Measurements from ENCODE around the gene KNDC1.

KNDC1 gene

DNA sequence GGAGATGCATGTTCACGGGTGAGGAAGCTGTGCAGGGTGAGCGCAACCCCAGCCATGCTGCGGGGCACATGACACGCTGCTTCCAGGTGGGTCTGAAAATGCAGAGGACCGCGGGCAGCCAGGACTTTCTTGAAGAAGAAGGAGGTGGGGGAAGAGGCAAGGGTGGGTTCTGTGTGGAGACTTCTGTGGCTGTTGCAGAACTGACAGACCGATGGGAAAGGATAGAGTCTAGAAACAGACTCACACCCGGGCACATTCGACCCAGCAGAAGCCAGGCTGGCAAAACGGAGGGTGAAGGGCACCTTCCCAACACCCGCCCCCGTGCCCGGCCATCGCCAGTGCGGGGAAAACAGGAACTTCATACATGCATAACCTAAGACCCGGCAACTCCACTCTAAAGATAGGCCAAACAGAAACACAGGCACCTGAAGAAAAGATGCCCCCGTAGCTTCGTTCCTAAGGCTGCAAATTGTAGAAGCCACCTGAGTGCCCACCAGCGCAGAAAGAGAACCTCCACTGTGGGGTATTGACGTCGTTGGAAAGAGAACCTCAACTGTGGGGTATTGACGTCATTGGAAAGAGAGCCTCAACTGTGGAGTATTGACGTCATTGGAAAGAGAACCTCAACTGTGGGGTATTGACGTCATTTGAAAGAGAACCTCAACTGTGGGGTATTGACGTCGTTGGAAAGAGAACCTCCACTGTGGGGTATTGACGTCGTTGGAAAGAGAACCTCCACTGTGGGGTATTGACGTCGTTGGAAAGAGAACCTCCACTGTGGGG lies 4.8 kb upstream of the KNDC1 start:
- Histone ChIP-seq H3K4me1 (ENCODE audit: insufficient read depth, insufficient read length) (peaks cover 9% of the 10 kb centered on the region), H3K36me3 (ENCODE audit: insufficient read depth, insufficient read length, low read length) (no peaks in the 10 kb centered on the region)

DNA sequence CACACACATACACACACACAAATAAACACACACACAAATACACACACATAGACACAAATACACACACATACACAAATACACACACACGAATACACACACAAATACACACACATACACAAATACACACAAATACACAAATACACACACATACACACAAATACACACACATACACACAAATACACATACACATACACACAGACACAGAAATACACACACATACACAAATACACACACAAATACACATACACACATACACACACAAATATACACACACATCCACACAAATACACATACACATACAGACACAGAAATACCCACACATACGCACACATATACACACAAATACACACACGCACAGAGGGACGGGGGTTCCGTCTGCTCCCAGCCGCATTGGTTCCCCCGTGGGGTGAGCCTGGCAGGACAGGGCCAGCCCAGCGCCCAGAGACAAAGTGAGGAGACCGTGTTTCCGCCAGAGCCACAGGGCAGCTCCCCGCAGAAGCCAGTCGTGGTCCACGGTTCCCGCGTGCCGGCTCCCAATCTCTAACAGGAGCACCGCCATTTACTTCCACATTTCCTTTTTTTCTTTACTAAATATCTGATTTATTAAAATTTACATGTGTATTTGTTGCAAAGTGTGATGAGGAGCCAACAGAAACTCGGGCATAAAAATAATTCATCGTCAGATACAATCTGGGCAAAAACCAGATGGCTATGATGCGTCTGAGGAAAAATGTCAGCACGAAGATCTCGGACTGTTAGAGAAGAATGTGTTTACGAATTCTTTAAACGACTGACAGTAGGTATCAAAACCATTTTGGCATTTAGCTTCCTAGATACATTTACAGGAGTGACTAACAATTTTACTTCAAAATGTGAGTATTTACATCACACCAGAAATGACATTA lies 3.1 kb upstream of the KNDC1 start:
- 0 out of 2 replicates have a peak, but pooled peaks cover 4% of the 10 kb centered on the region for H3K9me3 ChIP-seq (ENCODE audit: insufficient read depth, low read length)
- H3K27me3 ChIP-seq (ENCODE audit: insufficient read depth, insufficient read length): no peaks in the 10 kb centered on the region
- no peak for TF ChIP-seq YY1 (IDR thresholded peaks at IDR 0.05; ENCODE audit: insufficient read depth, insufficient read length)
- no peak for TF ChIP-seq ZNF274 (IDR thresholded peaks at IDR 0.05; ENCODE audit: low read depth, low read length)
- TF ChIP-seq SUZ12 (IDR thresholded peaks at IDR 0.05; ENCODE audit: extremely low read depth, insufficient read depth, insufficient read length): no peak
- H3K9ac ChIP-seq (ENCODE audit: insufficient read length, low read depth): no peak overlapping the region
- H3K36me3 ChIP-seq (ENCODE audit: insufficient read depth, insufficient read length, low read length): no peaks in the 10 kb centered on the region
- H3K4me1 ChIP-seq (ENCODE audit: insufficient read depth, insufficient read length): peaks cover 4% of the 10 kb centered on the region
- DNase-seq (ENCODE audit: low read depth, low spot score): no peak
- H3K4me3 ChIP-seq (ENCODE audit: insufficient read length, low read depth): no peak overlapping the region

More for the DNA sequence above, 4.8 kb upstream of the KNDC1 start:
- DNase-seq (ENCODE audit: low read depth, low spot score): no peak
- H3K27me3 ChIP-seq (ENCODE audit: insufficient read depth, insufficient read length): no peaks in the 10 kb centered on the region
- H3K4me3 ChIP-seq (ENCODE audit: insufficient read length, low read depth): no peak overlapping the region
- 0 out of 2 replicates have a peak, but pooled peaks cover 4% of the 10 kb centered on the region for H3K9me3 ChIP-seq (ENCODE audit: insufficient read depth, low read length)
- no peak overlapping the region for H3K9ac ChIP-seq (ENCODE audit: insufficient read length, low read depth)
- TF ChIP-seq YY1 (IDR thresholded peaks at IDR 0.05; ENCODE audit: insufficient read depth, insufficient read length) (no peak), SUZ12 (IDR thresholded peaks at IDR 0.05; ENCODE audit: extremely low read depth, insufficient read depth, insufficient read length) (no peak), ZNF274 (IDR thresholded peaks at IDR 0.05; ENCODE audit: low read depth, low read length) (no peak)

GRCh38 chr10:133157662-133158436 lies 2.2 kb upstream of the KNDC1 start:
- peaks cover 2% of the 10 kb centered on the region for H3K36me3 ChIP-seq (ENCODE audit: insufficient read depth, insufficient read length, low read length)
- TF ChIP-seq YY1 (IDR thresholded peaks at IDR 0.05; ENCODE audit: insufficient read depth, insufficient read length) (no peak), SUZ12 (IDR thresholded peaks at IDR 0.05; ENCODE audit: extremely low read depth, insufficient read depth, insufficient read length) (no peak), ZNF274 (IDR thresholded peaks at IDR 0.05; ENCODE audit: low read depth, low read length) (no peak)
- no peak overlapping the region for H3K9ac ChIP-seq (ENCODE audit: insufficient read length, low read depth)
- no peaks in the 10 kb centered on the region for H3K27me3 ChIP-seq (ENCODE audit: insufficient read depth, insufficient read length)
- peaks cover 6% of the 10 kb centered on the region for H3K4me1 ChIP-seq (ENCODE audit: insufficient read depth, insufficient read length)
- DNase-seq (ENCODE audit: low read depth, low spot score): no peak
- H3K4me3 ChIP-seq (ENCODE audit: insufficient read length, low read depth): no peak overlapping the region
- H3K9me3 ChIP-seq (ENCODE audit: insufficient read depth, low read length): 0 out of 2 replicates have a peak, but pooled peaks cover 4% of the 10 kb centered on the region

GRCh38 chr10:133158437-133158755 lies 1.6 kb upstream of the KNDC1 start:
- peaks cover 6% of the 10 kb centered on the region for H3K4me1 ChIP-seq (ENCODE audit: insufficient read depth, insufficient read length)
- 0 out of 2 replicates have a peak, but pooled peaks cover 4% of the 10 kb centered on the region for H3K9me3 ChIP-seq (ENCODE audit: insufficient read depth, low read length)
- no peak overlapping the region for H3K9ac ChIP-seq (ENCODE audit: insufficient read length, low read depth)
- no peak for TF ChIP-seq YY1 (IDR thresholded peaks at IDR 0.05; ENCODE audit: insufficient read depth, insufficient read length)
- TF ChIP-seq ZNF274 (IDR thresholded peaks at IDR 0.05; ENCODE audit: low read depth, low read length): no peak
- TF ChIP-seq SUZ12 (IDR thresholded peaks at IDR 0.05; ENCODE audit: extremely low read depth, insufficient read depth, insufficient read length): no peak
- H3K27me3 ChIP-seq (ENCODE audit: insufficient read depth, insufficient read length): no peaks in the 10 kb centered on the region
- no peak for DNase-seq (ENCODE audit: low read depth, low spot score)
- H3K4me3 ChIP-seq (ENCODE audit: insufficient read length, low read depth): no peak overlapping the region
- peaks cover 2% of the 10 kb centered on the region for H3K36me3 ChIP-seq (ENCODE audit: insufficient read depth, insufficient read length, low read length)

GRCh38 chr10:133158756-133159610 lies 1.0 kb upstream of the KNDC1 start:
- H3K9me3 ChIP-seq (ENCODE audit: insufficient read depth, low read length): 0 out of 2 replicates have a peak, but pooled peaks cover 4% of the 10 kb centered on the region
- no peak for TF ChIP-seq SUZ12 (IDR thresholded peaks at IDR 0.05; ENCODE audit: extremely low read depth, insufficient read depth, insufficient read length)
- no peak for TF ChIP-seq ZNF274 (IDR thresholded peaks at IDR 0.05; ENCODE audit: low read depth, low read length)
- no peak for TF ChIP-seq YY1 (IDR thresholded peaks at IDR 0.05; ENCODE audit: insufficient read depth, insufficient read length)
- peaks cover 2% of the 10 kb centered on the region for H3K36me3 ChIP-seq (ENCODE audit: insufficient read depth, insufficient read length, low read length)
- H3K9ac ChIP-seq (ENCODE audit: insufficient read length, low read depth): no peak overlapping the region
- H3K4me3 ChIP-seq (ENCODE audit: insufficient read length, low read depth): no peak overlapping the region
- H3K4me1 ChIP-seq (ENCODE audit: insufficient read depth, insufficient read length): peaks cover 6% of the 10 kb centered on the region
- no peaks in the 10 kb centered on the region for H3K27me3 ChIP-seq (ENCODE audit: insufficient read depth, insufficient read length)
- DNase-seq (ENCODE audit: low read depth, low spot score): no peak

DNA sequence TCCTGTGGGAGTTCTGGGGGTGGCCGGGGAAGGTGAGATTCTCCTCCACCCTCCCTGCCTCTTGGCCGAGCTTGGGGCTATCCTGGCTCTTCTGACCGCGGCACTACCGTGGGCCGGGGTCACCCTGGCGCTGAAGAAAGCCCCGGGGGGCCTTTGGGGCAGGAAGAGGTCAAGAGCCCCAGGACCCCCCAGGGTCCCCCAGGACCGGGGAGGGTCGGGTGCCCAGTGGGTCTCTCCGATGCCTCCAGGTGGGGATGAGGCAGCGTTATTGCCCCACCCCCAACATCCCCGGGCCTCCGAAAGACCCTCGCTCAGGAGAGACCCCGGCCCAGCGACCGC lies 439 bp upstream of the KNDC1 start:
- DNase-seq (ENCODE audit: low read depth, low spot score): no peak
- TF ChIP-seq SUZ12 (IDR thresholded peaks at IDR 0.05; ENCODE audit: extremely low read depth, insufficient read depth, insufficient read length): no peak
- TF ChIP-seq ZNF274 (IDR thresholded peaks at IDR 0.05; ENCODE audit: low read depth, low read length): no peak
- no peak for TF ChIP-seq YY1 (IDR thresholded peaks at IDR 0.05; ENCODE audit: insufficient read depth, insufficient read length)
- peaks cover 9% of the 10 kb centered on the region for H3K4me1 ChIP-seq (ENCODE audit: insufficient read depth, insufficient read length)
- H3K9me3 ChIP-seq (ENCODE audit: insufficient read depth, low read length): 0 out of 2 replicates have a peak, but pooled peaks cover 4% of the 10 kb centered on the region
- H3K27me3 ChIP-seq (ENCODE audit: insufficient read depth, insufficient read length): no peaks in the 10 kb centered on the region
- H3K36me3 ChIP-seq (ENCODE audit: insufficient read depth, insufficient read length, low read length): peaks cover 2% of the 10 kb centered on the region
- H3K4me3 ChIP-seq (ENCODE audit: insufficient read length, low read depth): no peak overlapping the region
- H3K9ac ChIP-seq (ENCODE audit: insufficient read length, low read depth): no peak overlapping the region
